GM20000 (cell line): ENCODE results near the gene MAPK9.

Experiments used
- DNase-seq: peaks from one replicate; pipeline ENCODE4 v3.0.0; 2012; ENCODE audit warnings: low spot score
- CTCF ChIP-seq: IDR thresholded peaks from 2 replicates; pipeline ENCODE4 v1.5.1; 2012; ENCODE audit warnings: mild to moderate bottlenecking, control low read depth; ENCODE audit errors: extremely low read depth, missing control alignments

Gene MAPK9

DNA sequence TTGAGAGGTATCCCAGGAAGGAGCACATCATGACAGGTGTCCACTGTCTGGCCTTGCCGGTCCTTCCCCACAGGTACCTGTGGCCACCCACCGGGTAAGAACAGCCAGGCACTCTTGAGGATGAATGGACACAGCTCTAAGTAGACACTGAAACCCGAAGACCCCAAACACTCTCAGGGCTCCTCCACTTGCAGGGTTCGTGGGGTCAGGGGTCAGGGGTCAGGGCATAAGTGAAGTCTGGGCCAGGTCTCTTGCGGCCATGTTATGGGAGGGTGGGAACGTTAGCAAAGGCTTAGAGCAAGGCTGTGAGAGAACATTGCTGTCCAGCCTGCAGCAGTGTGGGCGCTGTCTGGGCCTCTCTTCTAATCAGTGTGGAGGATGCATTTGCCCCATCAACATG, 40.0 kb downstream of the MAPK9 start:
- no peak for TF ChIP-seq CTCF
- DNase-seq = no peak

- TF ChIP-seq CTCF = no peak
- no peak for DNase-seq
These were observed 40.7 kb downstream of the MAPK9 start for GRCh38 chr5:180251141-180251540.

DNA sequence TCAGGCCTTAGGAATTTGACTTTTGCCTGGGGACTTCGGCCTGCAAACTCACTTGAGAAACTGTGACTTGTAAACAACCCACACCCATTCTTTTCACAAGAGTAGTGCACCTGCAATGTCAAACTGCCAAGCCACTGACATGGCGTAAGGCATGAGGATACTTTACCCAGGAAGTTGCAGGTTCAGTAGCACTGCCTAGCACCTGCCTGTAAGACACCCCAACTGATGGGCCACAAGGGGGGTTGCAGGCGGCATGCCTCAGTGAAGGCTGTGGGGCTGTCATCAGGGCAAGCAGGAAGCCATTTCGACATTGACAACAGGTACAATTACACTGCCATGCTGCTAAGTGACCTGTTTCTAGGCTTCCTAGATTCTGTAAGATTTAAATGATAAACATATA, 41.6 kb downstream of the MAPK9 start:
- DNase-seq = no peak
- no peak for TF ChIP-seq CTCF

DNA sequence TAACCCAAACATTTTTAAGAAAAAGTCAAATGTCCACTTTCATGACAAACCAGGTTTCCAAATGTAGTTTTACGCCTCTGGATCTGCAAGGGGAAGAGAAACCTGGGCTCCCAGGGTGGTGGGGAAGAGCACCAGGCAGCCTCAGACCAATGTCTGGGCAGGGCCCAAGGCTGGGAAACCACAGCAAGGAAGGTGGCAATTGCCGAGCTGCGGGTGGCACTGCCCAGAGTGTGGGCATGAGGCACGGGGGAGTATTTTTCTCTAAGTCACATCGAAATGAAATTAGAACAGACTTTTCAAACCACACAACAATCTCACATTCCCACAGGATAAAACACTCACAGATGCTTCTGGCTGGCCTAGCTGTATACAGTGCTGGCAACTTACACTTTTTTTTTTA, 50.3 kb downstream of the MAPK9 start:
- no peak for TF ChIP-seq CTCF
- DNase-seq = no peak

- no peak for TF ChIP-seq CTCF
- DNase-seq = no peak
These were observed 53.3 kb downstream of the MAPK9 start for GRCh38 chr5:180238631-180239030.

- no peak for TF ChIP-seq CTCF
- no peak for DNase-seq
These were observed 56.0 kb downstream of the MAPK9 start for GRCh38 chr5:180235846-180236245.

- DNase-seq = no peak
- no peak for TF ChIP-seq CTCF
These were observed 56.8 kb downstream of the MAPK9 start for GRCh38 chr5:180235077-180235476.
